Mononuclear cell (primary cell): ENCODE data around the gene CARD8. TPM values are rescaled to one million over a fixed set of nuclear protein-coding genes. Genes with fewer than 3 reads are reported as not detected.
"Not testable (repeated sequence)": the region's sequence is repeated elsewhere in the genome, so short reads cannot be mapped to it uniquely, and the experiment has no call there.

Source experiments
- H3K27me3 ChIP-seq: 2 replicates; pipeline ENCODE4 v1.6.0; 2011; ENCODE audit warnings: low read length, control low read depth; ENCODE audit not compliant: insufficient read depth
- H3K4me1 ChIP-seq: 2 replicates; pipeline ENCODE4 v1.5.1; 2011; ENCODE audit warnings: mild to moderate bottlenecking, low read length, control low read depth; ENCODE audit not compliant: insufficient read depth
- H3K4me3 ChIP-seq: 2 replicates; pipeline ENCODE4 v1.5.1; 2011; ENCODE audit warnings: mild to moderate bottlenecking, low read length, moderate library complexity
- H3K9me3 ChIP-seq: 2 replicates; pipeline ENCODE4 v1.5.1; 2011; ENCODE audit warnings: low read depth, mild to moderate bottlenecking, control low read depth, low read length
- total RNA-seq: library from RNA; depleted of rRNA; stranded (reverse); fragments of >200 nt; gene quantifications from one replicate; pipeline ENCODE4 v1.2.3, GENCODE V29; 2012

CARD8 gene
- total RNA-seq, 1 donor, result 46.0 TPM

- H3K27me3 ChIP-seq, result no peaks in the 10 kb centered on the region
- peaks cover 60% of the 10 kb centered on the region for H3K4me1 ChIP-seq
- H3K9me3 ChIP-seq, result no peaks in the 10 kb centered on the region
- peak overlapping the region; percentile 56 for H3K4me3 ChIP-seq
Measured at GRCh38 chr19:48248081-48248833, 7.5 kb downstream of the CARD8 start.

DNA sequence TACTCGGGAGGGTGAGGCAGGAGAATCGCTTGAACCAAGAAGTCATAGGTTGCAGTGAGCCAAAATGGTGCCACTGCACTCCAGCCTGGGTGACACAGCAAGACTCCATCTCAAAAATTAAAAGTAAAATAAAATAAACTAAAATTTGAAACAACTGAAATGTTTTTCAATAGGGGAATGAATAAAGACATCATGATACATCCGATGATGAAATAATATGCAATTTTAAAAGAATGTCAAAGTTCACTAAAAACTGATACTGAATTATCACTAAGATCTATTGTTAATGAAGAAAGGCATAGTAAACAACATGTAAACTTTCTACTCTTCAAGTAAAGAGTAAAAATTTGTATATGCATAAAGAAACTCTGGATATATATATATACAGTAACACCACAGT is 8.5 kb downstream of the CARD8 start:
- no peak overlapping the region for H3K4me3 ChIP-seq
- H3K27me3 ChIP-seq, result no peaks in the 10 kb centered on the region
- H3K4me1 ChIP-seq, result peaks cover 54% of the 10 kb centered on the region
- no peaks in the 10 kb centered on the region for H3K9me3 ChIP-seq

GRCh38 chr19:48246101-48246500 is 9.6 kb downstream of the CARD8 start:
- no peaks in the 10 kb centered on the region for H3K27me3 ChIP-seq
- H3K4me1 ChIP-seq, result peaks cover 51% of the 10 kb centered on the region
- no peaks in the 10 kb centered on the region for H3K9me3 ChIP-seq
- H3K4me3 ChIP-seq, result no peak overlapping the region

- Histone ChIP-seq H3K4me1 (peaks cover 40% of the 10 kb centered on the region), H3K27me3 (no peaks in the 10 kb centered on the region), H3K4me3 (peak overlapping the region; percentile 18), H3K9me3 (no peaks in the 10 kb centered on the region)
Measured at GRCh38 chr19:48244281-48244680, 11.4 kb downstream of the CARD8 start.

- peaks cover 24% of the 10 kb centered on the region for H3K4me1 ChIP-seq
- not testable (repeated sequence) for H3K9me3 ChIP-seq, H3K4me3 ChIP-seq, H3K27me3 ChIP-seq
Measured at GRCh38 chr19:48241771-48242170, 13.9 kb downstream of the CARD8 start.

- Histone ChIP-seq H3K4me3 (no peak overlapping the region), H3K4me1 (peaks cover 11% of the 10 kb centered on the region), H3K27me3 (no peaks in the 10 kb centered on the region), H3K9me3 (no peaks in the 10 kb centered on the region)
Measured at GRCh38 chr19:48239582-48240141, 16.1 kb downstream of the CARD8 start.

GRCh38 chr19:48239120-48239519 is 16.6 kb downstream of the CARD8 start:
- Histone ChIP-seq H3K4me1 (peaks cover 5% of the 10 kb centered on the region), H3K27me3 (no peaks in the 10 kb centered on the region), H3K4me3 (no peak overlapping the region), H3K9me3 (no peaks in the 10 kb centered on the region)

DNA sequence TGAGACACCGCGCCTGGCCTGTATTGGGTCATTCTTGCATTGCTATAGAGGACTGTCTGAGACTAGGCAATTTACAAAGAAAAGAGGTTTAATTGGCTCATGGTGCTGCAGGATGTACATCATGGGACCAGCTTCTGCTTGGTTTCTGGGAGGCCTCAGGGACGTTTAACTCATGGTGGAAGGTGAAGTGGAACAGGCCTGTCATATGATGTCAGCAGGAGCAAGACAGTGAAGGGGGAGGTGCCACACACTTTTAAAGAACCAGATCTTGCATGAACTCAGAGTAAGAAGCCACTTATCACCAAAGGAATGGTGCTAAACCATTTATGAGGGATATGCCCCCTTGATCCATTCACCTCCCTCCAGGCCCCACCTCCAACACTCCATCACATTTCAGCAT is 18.7 kb downstream of the CARD8 start:
- no peaks in the 10 kb centered on the region for H3K27me3 ChIP-seq
- no peaks in the 10 kb centered on the region for H3K9me3 ChIP-seq
- peaks cover 4% of the 10 kb centered on the region for H3K4me1 ChIP-seq
- no peak overlapping the region for H3K4me3 ChIP-seq

- Histone ChIP-seq H3K4me1 (peaks cover 5% of the 10 kb centered on the region), H3K4me3 (no peak overlapping the region), H3K9me3 (no peaks in the 10 kb centered on the region), H3K27me3 (no peaks in the 10 kb centered on the region)
Measured at GRCh38 chr19:48230555-48231129, 25.1 kb downstream of the CARD8 start.

- H3K9me3 ChIP-seq, result no peaks in the 10 kb centered on the region
- H3K27me3 ChIP-seq, result no peaks in the 10 kb centered on the region
- no peak overlapping the region for H3K4me3 ChIP-seq
- no peaks in the 10 kb centered on the region for H3K4me1 ChIP-seq
Measured at GRCh38 chr19:48221628-48222027, 34.1 kb downstream of the CARD8 start.

- not testable (repeated sequence) for H3K27me3 ChIP-seq, H3K4me3 ChIP-seq, H3K4me1 ChIP-seq
Measured at GRCh38 chr19:48220784-48221183, 34.9 kb downstream of the CARD8 start.

GRCh38 chr19:48218997-48219396 is 36.7 kb downstream of the CARD8 start:
- no peak overlapping the region for H3K4me3 ChIP-seq
- H3K9me3 ChIP-seq, result no peaks in the 10 kb centered on the region
- H3K4me1 ChIP-seq, result no peaks in the 10 kb centered on the region
- H3K27me3 ChIP-seq, result no peaks in the 10 kb centered on the region

More at GRCh38 chr19:48220784-48221183, 34.9 kb downstream of the CARD8 start:
- H3K9me3 ChIP-seq, result not testable (repeated sequence)

GRCh38 chr19:48216933-48217332 is 38.8 kb downstream of the CARD8 start:
- no peaks in the 10 kb centered on the region for H3K4me1 ChIP-seq
- H3K27me3 ChIP-seq, result no peaks in the 10 kb centered on the region
- no peak overlapping the region for H3K4me3 ChIP-seq
- no peaks in the 10 kb centered on the region for H3K9me3 ChIP-seq

DNA sequence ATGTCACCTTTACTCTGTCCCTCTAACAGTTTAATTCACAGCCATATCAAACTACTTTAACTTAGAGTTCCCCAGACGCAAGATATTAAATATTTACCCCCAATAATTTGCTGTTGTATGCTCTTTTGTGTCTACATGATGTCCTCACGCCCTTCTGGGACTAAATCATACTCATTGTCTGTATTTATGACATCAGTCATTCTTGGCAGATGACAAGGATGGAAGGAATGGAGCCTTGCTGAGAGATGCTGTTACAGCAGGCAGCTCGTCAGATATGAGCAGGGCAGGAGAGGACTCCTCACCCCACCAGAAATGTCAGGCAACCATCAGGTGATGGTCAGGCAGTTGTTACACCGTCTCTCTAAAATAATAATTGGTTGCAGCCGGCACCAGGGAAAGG is 41.8 kb downstream of the CARD8 start:
- Histone ChIP-seq H3K4me3 (no peak overlapping the region), H3K4me1 (no peaks in the 10 kb centered on the region), H3K27me3 (no peaks in the 10 kb centered on the region), H3K9me3 (no peaks in the 10 kb centered on the region)

DNA sequence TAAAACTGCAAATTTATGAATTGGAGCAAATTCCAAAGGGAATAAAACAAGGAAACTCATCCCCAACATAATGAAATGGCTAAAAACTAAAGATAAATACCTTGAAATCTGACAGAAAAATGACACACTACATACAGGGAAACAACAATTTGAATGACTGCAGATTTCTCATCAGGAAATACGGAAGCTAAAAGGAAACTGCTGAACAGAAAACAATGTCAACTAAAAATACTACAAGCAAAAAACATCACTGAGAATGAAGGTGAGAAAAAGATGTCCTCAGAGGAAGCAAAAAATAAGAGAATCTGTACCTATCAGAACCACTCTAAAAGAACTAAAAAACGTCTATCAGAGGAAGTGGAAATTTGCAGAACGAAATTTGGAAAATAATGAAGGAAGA is 45.7 kb downstream of the CARD8 start:
- Histone ChIP-seq H3K4me3 (no peak overlapping the region), H3K4me1 (peaks cover 20% of the 10 kb centered on the region), H3K9me3 (no peaks in the 10 kb centered on the region)

More for the DNA sequence above, 45.7 kb downstream of the CARD8 start:
- no peaks in the 10 kb centered on the region for H3K27me3 ChIP-seq
